ENCODE measurements around the gene ERG. TPM values are rescaled to one million over a fixed set of nuclear protein-coding genes. Genes with fewer than 3 reads are reported as not detected.

ERG gene
- total and polyA plus RNA-seq, 7 donors, result 2.7 to 14.5 (median 7.6) TPM

GRCh38 chr21:38475519-38475918 lies 22.8 kb downstream of the ERG start:
- ATAC-seq (no peak), DNase-seq (no peak)
- Histone ChIP-seq H3K9me3 (no peaks in the 10 kb centered on the region), H3K27ac (peak overlapping the region; percentile 38), H3K4me1 (no peaks in the 10 kb centered on the region), H3K27me3 (ENCODE audit: insufficient read depth in 3 of 3, low read length in 2 of 3) (peaks cover 0 to 3% (median 3%) of the 10 kb centered on the region in 3 donors), H3K4me3 (no peak overlapping the region), H3K36me3 (ENCODE audit: insufficient read depth in 1 of 2, low read depth in 1 of 2) (no peaks in the 10 kb centered on the region)
- intact Hi-C loops (cut with DNase I), result no loop called here
- 62 to 72% (median 63%) methylated on average over 6 of the region's 6 CpGs for WGBS, 3 donors
- TF ChIP-seq, protein P1, sequence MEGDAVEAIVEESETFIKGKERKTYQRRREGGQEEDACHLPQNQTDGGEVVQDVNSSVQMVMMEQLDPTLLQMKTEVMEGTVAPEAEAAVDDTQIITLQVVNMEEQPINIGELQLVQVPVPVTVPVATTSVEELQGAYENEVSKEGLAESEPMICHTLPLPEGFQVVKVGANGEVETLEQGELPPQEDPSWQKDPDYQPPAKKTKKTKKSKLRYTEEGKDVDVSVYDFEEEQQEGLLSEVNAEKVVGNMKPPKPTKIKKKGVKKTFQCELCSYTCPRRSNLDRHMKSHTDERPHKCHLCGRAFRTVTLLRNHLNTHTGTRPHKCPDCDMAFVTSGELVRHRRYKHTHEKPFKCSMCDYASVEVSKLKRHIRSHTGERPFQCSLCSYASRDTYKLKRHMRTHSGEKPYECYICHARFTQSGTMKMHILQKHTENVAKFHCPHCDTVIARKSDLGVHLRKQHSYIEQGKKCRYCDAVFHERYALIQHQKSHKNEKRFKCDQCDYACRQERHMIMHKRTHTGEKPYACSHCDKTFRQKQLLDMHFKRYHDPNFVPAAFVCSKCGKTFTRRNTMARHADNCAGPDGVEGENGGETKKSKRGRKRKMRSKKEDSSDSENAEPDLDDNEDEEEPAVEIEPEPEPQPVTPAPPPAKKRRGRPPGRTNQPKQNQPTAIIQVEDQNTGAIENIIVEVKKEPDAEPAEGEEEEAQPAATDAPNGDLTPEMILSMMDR (IDR thresholded peaks at IDR 0.05), result no peak

GRCh38 chr21:38474796-38475195 lies 23.5 kb downstream of the ERG start:
- WGBS, 3 donors, result 88 to 89% (median 88%) methylated on average over 8 of the region's 8 CpGs
- Histone ChIP-seq H3K36me3 (ENCODE audit: insufficient read depth in 1 of 2, low read depth in 1 of 2) (no peaks in the 10 kb centered on the region), H3K4me1 (no peaks in the 10 kb centered on the region), H3K27me3 (ENCODE audit: insufficient read depth in 3 of 3, low read length in 2 of 3) (peaks cover 0 to 3% (median 3%) of the 10 kb centered on the region in 3 donors), H3K9me3 (no peaks in the 10 kb centered on the region), H3K4me3 (no peak overlapping the region), H3K27ac (no peak overlapping the region)
- intact Hi-C loops (cut with DNase I), result no loop called here
- DNase-seq (no peak), ATAC-seq (no peak)
- TF ChIP-seq, protein P1 (IDR thresholded peaks at IDR 0.05), result no peak

DNA sequence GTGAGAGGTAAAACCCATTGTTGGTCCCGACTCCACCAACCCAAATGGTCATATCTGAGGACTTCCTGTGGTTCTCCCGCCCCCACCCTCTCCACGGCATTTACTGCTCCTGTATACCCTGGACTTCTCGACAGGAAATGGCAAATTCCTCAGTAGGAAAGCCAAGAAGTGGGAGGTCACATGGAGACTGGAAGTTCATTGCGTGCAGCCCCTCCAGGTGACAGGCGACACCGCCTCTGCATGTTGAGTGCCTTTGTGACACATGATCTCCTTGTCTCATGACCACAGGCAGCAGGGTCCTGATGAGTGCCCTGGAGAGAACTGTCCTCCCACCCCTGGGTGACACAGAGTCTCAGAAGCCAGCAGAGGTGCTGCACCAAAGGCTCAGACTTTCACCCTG lies 24.2 kb downstream of the ERG start:
- intact Hi-C loops (cut with DNase I), result no loop called here
- Histone ChIP-seq H3K27ac (no peak overlapping the region), H3K9me3 (no peaks in the 10 kb centered on the region), H3K4me1 (no peaks in the 10 kb centered on the region), H3K36me3 (ENCODE audit: insufficient read depth in 1 of 2, low read depth in 1 of 2) (no peaks in the 10 kb centered on the region), H3K27me3 (ENCODE audit: insufficient read depth in 3 of 3, low read length in 2 of 3) (peaks cover 0 to 3% (median 3%) of the 10 kb centered on the region in 3 donors), H3K4me3 (no peak overlapping the region)
- TF ChIP-seq, protein P1 (IDR thresholded peaks at IDR 0.05), result no peak
- DNase-seq (no peak), ATAC-seq (peak in 1 of 4 donors; percentile 27)
- WGBS, 3 donors, result 37% methylated on average over 7 of the region's 7 CpGs

DNA sequence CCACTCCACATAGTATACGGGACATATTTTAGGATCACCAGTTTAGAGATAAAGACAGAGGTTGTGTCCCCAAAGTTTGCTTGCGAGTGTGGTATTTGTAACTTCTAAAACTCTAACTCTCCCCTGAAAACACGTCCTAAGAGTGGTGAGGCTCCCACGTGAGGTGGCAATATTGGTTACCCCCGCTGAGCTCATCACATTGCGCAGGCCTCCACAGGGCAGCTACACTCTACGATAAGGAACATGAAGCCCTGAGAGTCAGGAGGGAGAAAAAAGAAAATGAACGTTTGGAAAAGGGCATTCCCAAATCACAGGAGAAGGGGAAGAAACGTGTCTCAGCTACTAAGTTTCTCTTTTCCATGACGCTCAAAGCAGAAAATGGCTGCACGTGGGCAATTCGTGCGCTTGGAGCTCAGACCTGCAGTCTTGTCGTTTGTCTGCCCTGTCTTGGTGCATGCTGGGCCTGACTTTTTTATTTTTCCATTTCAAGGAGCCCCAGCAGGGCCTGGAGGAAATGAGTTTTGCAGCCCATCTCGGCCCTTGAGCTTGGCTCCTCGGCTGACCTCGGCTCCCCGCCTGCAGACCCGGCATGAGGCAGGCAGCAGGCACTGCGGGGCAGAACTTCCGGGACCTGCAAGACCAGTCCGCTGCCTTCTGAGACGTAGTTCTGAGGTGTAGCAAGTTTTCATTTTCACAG lies 25.7 kb downstream of the ERG start:
- Histone ChIP-seq H3K4me1 (no peaks in the 10 kb centered on the region), H3K4me3 (peak overlapping the region; percentile 4), H3K9me3 (no peaks in the 10 kb centered on the region), H3K36me3 (ENCODE audit: insufficient read depth in 1 of 2, low read depth in 1 of 2) (no peaks in the 10 kb centered on the region), H3K27me3 (ENCODE audit: insufficient read depth in 3 of 3, low read length in 2 of 3) (peaks cover 0 to 3% (median 3%) of the 10 kb centered on the region in 3 donors), H3K27ac (peak overlapping the region; percentile 9)
- WGBS, 3 donors, result 45 to 55% (median 51%) methylated on average over 23 of the region's 23 CpGs
- no peak for DNase-seq
- intact Hi-C loops (cut with DNase I), result no loop called here
- TF ChIP-seq, protein P1 (IDR thresholded peaks at IDR 0.05), result no peak
- no peak for ATAC-seq

- H3K4me1 ChIP-seq, result no peaks in the 10 kb centered on the region
- H3K4me3 ChIP-seq, result no peak overlapping the region
- H3K9me3 ChIP-seq, result no peaks in the 10 kb centered on the region
- H3K36me3 ChIP-seq (ENCODE audit: insufficient read depth in 1 of 2, low read depth in 1 of 2), result no peaks in the 10 kb centered on the region
- intact Hi-C loops (cut with DNase I), result no loop called here
- WGBS, 3 donors, result 73 to 85% (median 76%) methylated on average over 5 of the region's 5 CpGs
- no peak for ATAC-seq
- H3K27ac ChIP-seq, result no peak overlapping the region
- peaks cover 0 to 3% (median 1%) of the 10 kb centered on the region in 3 donors for H3K27me3 ChIP-seq (ENCODE audit: insufficient read depth in 3 of 3, low read length in 2 of 3)
- TF ChIP-seq, protein P1 (IDR thresholded peaks at IDR 0.05), result no peak
- DNase-seq, result no peak
Observed at GRCh38 chr21:38471766-38472165, 26.5 kb downstream of the ERG start.
